ENCODE measurements around the gene ZNF669.
"Not testable (repeated sequence)": the region's sequence is repeated elsewhere in the genome, so short reads cannot be mapped to it uniquely, and the experiment has no call there.

DNA sequence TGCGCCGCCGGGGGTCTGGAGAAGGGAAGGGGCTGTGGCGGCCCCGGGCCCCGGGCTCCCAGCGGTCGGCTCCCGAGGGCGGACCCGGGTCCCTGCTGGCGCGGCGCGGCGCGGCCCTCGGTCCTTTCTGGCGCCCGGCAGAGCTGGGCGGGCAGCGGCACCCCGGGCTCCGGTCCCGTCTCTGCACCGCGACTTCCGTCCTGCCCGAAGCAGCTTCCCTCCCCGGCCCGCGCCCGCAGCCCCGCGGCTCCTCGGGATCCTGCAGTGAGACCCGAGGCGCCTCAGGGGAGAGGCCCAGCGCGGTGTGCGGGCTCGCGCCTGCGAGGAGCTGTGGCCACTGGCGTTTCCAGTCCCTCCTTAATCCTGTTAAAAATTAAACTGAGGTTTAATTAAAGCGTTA, 22.4 kb upstream of the ZNF669 start:
- not testable (repeated sequence) for TF ChIP-seq POLR2AphosphoS5 (IDR thresholded peaks at IDR 0.05; ENCODE audit: borderline replicate concordance, low read depth, low read length); EZH2 (IDR thresholded peaks at IDR 0.05); FOXP2 (optimal IDR thresholded peaks at IDR 0.05; ENCODE audit: control extremely low read depth, extremely low read length, insufficient read depth)
